ENCODE data around the gene COLEC11. TPM values are rescaled to one million over a fixed set of nuclear protein-coding genes. Genes with fewer than 3 reads are reported as not detected.

The COLEC11 gene
- total and polyA plus RNA-seq, 2 experiments from 2014 or later = 21.5 to 22.6 TPM

DNA sequence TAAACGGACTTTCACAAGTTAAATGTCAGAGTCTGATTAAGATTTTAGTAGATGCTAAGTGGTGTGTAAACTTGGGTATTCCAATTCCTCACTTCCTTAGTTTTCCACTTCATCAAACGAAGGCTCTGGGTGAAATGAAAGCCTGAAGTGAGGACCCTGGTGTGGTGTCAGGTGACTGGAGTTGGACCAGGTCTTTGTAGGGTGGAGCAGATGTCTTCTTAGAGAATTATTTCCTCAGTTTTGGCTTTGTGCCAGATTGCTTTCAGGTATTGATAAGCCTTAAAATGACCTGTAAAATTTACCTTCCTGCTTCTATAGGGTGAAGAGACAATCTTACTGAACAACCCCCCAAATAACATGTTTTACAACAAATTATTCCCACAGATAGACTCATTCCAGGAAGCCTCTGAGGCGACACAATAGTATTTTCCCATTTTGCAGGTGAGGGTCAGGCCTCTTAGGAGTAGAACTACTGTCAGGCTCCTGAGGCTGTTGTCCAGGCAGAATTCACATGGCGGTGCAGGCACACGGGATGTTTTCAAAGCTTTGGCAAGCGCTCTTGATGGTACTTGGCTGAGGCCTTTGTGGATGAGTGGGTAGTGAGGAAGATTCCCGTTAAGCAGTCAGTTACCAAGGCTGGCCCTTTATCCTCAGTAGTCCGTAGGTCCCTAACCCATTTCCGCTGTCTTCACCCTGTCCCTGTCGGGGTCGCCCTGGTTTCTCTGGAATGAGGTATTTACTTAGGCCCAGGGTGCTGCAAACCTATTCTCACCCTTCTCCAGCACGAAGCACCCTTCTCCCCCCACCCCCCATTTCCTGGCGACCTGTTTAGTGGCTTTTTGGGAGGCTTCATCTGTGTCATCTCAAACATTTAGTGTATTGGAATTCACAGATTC lies 13.3 kb upstream of the COLEC11 start:
- no peak overlapping the region for H3K4me3 ChIP-seq
- peaks cover 40% of the 10 kb centered on the region for H3K4me1 ChIP-seq (ENCODE audit: insufficient read depth)
- H3K36me3 ChIP-seq (replicated peaks; ENCODE audit: insufficient read depth, low read depth) = peaks cover 8% of the 10 kb centered on the region
- no peaks in the 10 kb centered on the region for H3K27me3 ChIP-seq
- H3K79me2 ChIP-seq = peaks cover 46% of the 10 kb centered on the region
- no peak overlapping the region for H3K4me2 ChIP-seq
- no peaks in the 10 kb centered on the region for H3K9me3 ChIP-seq (ENCODE audit: low read depth)
- no peak overlapping the region for H3K27ac ChIP-seq
- H2AFZ ChIP-seq = no peak overlapping the region
- TF ChIP-seq, protein P1, sequence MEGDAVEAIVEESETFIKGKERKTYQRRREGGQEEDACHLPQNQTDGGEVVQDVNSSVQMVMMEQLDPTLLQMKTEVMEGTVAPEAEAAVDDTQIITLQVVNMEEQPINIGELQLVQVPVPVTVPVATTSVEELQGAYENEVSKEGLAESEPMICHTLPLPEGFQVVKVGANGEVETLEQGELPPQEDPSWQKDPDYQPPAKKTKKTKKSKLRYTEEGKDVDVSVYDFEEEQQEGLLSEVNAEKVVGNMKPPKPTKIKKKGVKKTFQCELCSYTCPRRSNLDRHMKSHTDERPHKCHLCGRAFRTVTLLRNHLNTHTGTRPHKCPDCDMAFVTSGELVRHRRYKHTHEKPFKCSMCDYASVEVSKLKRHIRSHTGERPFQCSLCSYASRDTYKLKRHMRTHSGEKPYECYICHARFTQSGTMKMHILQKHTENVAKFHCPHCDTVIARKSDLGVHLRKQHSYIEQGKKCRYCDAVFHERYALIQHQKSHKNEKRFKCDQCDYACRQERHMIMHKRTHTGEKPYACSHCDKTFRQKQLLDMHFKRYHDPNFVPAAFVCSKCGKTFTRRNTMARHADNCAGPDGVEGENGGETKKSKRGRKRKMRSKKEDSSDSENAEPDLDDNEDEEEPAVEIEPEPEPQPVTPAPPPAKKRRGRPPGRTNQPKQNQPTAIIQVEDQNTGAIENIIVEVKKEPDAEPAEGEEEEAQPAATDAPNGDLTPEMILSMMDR (IDR thresholded peaks at IDR 0.05; ENCODE audit: poor library complexity) = no peak
- no peak for TF ChIP-seq EZH2phosphoT487 (IDR thresholded peaks at IDR 0.05; ENCODE audit: low read depth, severe bottlenecking, unreplicated experiment)
- no peak for TF ChIP-seq EZH2 (IDR thresholded peaks at IDR 0.05; ENCODE audit: borderline replicate concordance)
- H4K20me1 ChIP-seq (ENCODE audit: insufficient read depth, poor library complexity, severe bottlenecking) = peaks cover 40% of the 10 kb centered on the region
- DNase-seq (ENCODE audit: low spot score) = no peak
- no peaks in the 10 kb centered on the region for H3K9me2 ChIP-seq (replicated peaks; ENCODE audit: insufficient read depth)
- 91% methylated on average over 13 of the region's 13 CpGs for WGBS (ENCODE audit: low lambda C conversion rate, missing lambda C conversion rate)

DNA sequence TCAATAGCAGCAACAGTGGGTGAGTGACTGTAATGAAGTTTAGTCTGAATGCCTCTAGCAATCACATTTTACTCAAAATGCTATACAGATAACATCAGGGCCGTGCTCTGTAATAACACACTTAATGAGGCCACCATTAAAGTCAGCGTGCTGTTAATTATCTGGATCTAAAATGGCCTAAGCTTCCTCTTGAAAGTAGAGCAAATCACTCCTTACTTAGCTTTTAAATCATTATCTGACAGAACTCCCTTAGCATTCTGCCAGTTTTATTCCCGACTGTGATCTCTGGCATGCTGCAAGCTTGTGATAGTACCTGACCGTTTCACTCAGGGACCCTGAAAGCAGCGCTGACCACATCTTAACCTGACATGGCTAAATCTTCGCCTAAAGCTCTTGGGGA lies 10.8 kb upstream of the COLEC11 start:
- H3K9me2 ChIP-seq (replicated peaks; ENCODE audit: insufficient read depth) = no peaks in the 10 kb centered on the region
- no peaks in the 10 kb centered on the region for H3K36me3 ChIP-seq (replicated peaks; ENCODE audit: insufficient read depth, low read depth)
- H3K79me2 ChIP-seq = peaks cover 22% of the 10 kb centered on the region
- no peak overlapping the region for H3K4me3 ChIP-seq
- H3K4me1 ChIP-seq (ENCODE audit: insufficient read depth) = peaks cover 15% of the 10 kb centered on the region
- peak overlapping the region; percentile 74 for H3K27ac ChIP-seq
- no peaks in the 10 kb centered on the region for H3K27me3 ChIP-seq
- H3K9me3 ChIP-seq (ENCODE audit: low read depth) = no peaks in the 10 kb centered on the region
- no peak overlapping the region for H2AFZ ChIP-seq
- 72% methylated on average over 6 of the region's 6 CpGs for WGBS (ENCODE audit: low lambda C conversion rate, missing lambda C conversion rate)
- no peak overlapping the region for H3K4me2 ChIP-seq
- TF ChIP-seq EZH2 (IDR thresholded peaks at IDR 0.05; ENCODE audit: borderline replicate concordance) (no peak), EZH2phosphoT487 (IDR thresholded peaks at IDR 0.05; ENCODE audit: low read depth, severe bottlenecking, unreplicated experiment) (no peak)
- TF ChIP-seq, protein P1 (IDR thresholded peaks at IDR 0.05; ENCODE audit: poor library complexity) = no peak
- peaks cover 15% of the 10 kb centered on the region for H4K20me1 ChIP-seq (ENCODE audit: insufficient read depth, poor library complexity, severe bottlenecking)
- DNase-seq (ENCODE audit: low spot score) = no peak

DNA sequence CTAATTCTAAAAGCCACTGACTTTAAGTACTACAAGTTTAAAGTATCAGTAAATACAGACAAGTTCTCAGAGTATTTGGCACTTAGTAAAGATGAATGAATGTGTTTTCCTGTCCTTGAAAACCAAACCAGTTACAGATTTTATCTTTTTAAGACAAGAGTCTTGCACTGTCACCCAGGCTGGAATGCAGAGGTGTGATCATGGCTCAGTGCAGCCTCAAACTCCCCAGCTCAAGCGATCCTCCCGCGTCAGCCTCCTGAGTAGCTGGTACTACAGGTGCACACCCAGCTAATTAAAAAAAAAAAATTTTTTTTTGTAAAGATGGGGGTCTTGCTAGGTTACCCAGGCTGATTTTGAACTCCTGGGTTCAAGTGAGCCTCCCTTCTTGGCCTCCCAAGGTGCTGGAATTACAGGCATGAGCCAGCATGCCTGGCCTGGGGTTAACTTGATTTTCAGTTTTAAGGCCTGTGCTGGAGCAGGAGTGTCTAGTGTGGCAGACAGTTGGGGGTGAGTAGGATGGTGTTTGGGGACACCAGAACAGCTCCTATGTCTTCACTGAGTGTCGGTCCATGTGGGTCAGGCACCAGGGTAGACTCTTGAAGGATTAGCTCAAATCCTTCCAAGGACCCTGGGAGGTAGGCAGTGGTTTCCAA lies 10.2 kb upstream of the COLEC11 start:
- WGBS (ENCODE audit: low lambda C conversion rate, missing lambda C conversion rate) = 48% methylated on average over 4 of the region's 4 CpGs
- no peaks in the 10 kb centered on the region for H3K9me3 ChIP-seq (ENCODE audit: low read depth)
- no peak overlapping the region for H3K4me3 ChIP-seq
- peaks cover 9% of the 10 kb centered on the region for H4K20me1 ChIP-seq (ENCODE audit: insufficient read depth, poor library complexity, severe bottlenecking)
- TF ChIP-seq EZH2phosphoT487 (IDR thresholded peaks at IDR 0.05; ENCODE audit: low read depth, severe bottlenecking, unreplicated experiment) (no peak), EZH2 (IDR thresholded peaks at IDR 0.05; ENCODE audit: borderline replicate concordance) (no peak)
- TF ChIP-seq, protein P1 (IDR thresholded peaks at IDR 0.05; ENCODE audit: poor library complexity) = no peak
- H3K4me1 ChIP-seq (ENCODE audit: insufficient read depth) = peaks cover 12% of the 10 kb centered on the region
- H3K79me2 ChIP-seq = peaks cover 15% of the 10 kb centered on the region
- no peak for DNase-seq (ENCODE audit: low spot score)
- H3K27ac ChIP-seq = peak overlapping the region; percentile 74
- H3K9me2 ChIP-seq (replicated peaks; ENCODE audit: insufficient read depth) = no peaks in the 10 kb centered on the region
- H3K4me2 ChIP-seq = peak overlapping the region; percentile 61
- H3K27me3 ChIP-seq = no peaks in the 10 kb centered on the region
- H2AFZ ChIP-seq = no peak overlapping the region
- no peaks in the 10 kb centered on the region for H3K36me3 ChIP-seq (replicated peaks; ENCODE audit: insufficient read depth, low read depth)

All from hepatocyte (in vitro differentiated cells).